GM04504 (cell line): ENCODE measurements around the gene FAM174B.

Source experiments
- DNase-seq: peaks from one replicate; pipeline ENCODE4 v3.0.0-alpha.2; 2012; ENCODE audit warnings: low read depth

Gene FAM174B

GRCh38 chr15:92664178-92664900 is 8.8 kb upstream of the FAM174B start:
- no peak for DNase-seq

DNA sequence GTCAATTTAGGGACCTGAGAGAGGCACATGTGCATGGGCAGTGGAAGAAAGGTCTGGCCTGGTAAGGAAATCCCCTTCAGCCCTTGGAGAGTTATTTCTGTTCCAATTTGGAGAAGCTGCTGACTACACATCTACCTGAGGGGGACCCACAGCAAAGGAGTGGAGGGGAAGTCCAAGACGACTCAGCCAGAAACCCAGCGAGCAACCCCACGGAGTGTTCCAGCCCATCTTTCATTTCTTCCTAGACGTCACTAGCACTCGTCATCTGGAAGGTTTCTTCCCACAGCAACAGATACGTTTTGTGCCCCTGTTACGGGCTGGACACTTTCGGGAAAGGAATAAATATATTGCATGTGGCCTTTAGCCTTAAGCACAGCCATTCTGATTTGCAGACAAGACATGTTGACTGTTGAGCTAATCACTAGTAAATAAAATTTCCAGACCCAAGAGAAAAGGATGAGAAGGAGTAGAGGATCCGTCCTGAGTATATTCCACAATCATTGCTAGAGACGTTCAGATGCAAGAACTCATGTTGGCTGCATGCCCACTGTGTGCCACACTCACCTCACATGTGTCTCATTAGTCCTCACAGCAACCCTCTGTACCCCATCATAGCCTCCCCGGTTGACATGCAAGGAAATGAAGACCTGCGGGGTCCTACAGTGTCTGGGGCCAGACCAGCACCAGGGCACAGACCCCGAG is 7.8 kb upstream of the FAM174B start:
- DNase-seq, result no peak

- DNase-seq, result no peak
Observed at GRCh38 chr15:92662762-92663161, 7.2 kb upstream of the FAM174B start.

DNA sequence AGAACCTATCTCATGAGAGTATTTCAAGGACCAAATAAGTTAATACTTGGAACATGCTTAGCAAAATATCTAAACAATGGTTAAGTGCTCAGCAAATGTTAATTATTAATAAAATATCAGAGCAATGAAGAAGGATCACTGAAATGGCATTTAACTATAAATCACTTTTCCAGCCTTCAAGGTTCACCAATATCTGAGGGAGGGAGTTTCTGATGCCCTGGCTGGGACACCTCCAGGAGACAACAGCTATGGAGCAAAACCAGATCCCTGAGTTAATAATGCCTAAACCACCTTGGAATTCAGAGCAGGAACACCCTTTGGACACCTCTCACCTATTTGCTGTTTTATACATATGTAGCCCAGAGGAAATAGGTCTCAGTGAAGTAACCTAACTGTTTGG is 6.4 kb upstream of the FAM174B start:
- no peak for DNase-seq

GRCh38 chr15:92661069-92661468 is 5.5 kb upstream of the FAM174B start:
- DNase-seq, result no peak

DNA sequence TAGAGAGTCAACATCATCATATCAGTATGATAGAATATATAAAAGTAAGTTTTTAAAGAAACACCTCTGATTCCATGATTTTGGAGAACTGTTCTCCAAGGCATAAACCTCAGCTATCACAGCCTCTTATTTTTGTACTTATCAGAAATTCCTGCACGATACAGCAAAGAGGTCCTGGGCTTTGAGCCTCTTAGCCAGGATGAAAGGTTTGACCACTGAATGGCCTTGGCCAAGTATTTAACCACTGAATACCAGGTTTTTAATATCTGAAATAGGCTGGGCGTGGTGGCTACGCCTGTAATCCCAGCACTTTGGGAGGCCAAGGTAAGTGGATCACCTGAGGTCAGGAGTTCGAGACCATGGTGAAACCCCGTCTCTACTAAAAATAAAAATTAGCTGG is 1.9 kb upstream of the FAM174B start:
- no peak for DNase-seq

GRCh38 chr15:92656089-92656488 is 514 bp upstream of the FAM174B start:
- no peak for DNase-seq

DNA sequence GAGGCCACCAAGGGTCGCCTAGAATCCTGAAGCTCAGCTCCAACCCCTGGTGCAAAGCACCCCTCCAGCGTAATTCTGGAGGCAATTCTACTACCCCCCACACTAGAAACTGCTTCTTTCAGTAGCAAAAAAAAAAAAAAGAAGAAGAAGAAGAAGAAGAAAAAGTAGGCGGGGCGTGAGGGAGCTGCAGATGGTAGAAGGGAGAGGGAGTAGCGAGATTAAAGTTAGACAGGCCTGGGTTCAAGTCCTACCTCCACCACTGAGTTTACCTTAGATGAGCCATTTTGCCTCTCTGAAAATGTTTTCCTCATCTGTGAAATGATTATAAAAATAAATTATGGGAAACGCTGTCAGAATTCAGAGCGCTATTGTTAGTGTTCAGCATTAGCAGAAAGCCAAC is 913 bp downstream of the FAM174B start:
- no peak for DNase-seq

GRCh38 chr15:92653836-92654539 is 1.6 kb downstream of the FAM174B start:
- DNase-seq, result no peak

- DNase-seq, result no peak
Observed at GRCh38 chr15:92653366-92653765, 2.2 kb downstream of the FAM174B start.

DNA sequence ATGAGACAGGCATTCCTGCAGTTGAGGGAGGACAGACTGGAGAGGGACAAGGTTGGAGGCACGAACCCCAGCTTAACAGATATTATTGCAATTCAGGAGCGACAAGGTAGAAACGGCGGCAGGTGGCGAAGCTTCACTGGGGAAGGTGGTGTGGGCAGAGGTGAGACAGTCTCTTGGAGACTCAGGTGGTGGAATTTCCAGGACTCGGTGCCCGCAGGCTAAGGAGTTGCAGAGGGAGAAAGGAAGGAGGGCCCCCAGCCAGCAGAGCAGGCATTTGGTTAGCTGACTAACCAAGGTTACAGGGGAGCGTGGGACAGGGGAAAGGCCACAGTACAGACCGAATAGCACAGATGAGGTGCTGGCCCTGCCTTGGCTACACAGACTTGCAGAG is 3.0 kb downstream of the FAM174B start:
- DNase-seq, result no peak

- no peak for DNase-seq
Observed at GRCh38 chr15:92651877-92652575, 3.5 kb downstream of the FAM174B start.

- no peak for DNase-seq
Observed at GRCh38 chr15:92650966-92651365, 4.6 kb downstream of the FAM174B start.

GRCh38 chr15:92650256-92650655 is 5.3 kb downstream of the FAM174B start:
- DNase-seq, result no peak

DNA sequence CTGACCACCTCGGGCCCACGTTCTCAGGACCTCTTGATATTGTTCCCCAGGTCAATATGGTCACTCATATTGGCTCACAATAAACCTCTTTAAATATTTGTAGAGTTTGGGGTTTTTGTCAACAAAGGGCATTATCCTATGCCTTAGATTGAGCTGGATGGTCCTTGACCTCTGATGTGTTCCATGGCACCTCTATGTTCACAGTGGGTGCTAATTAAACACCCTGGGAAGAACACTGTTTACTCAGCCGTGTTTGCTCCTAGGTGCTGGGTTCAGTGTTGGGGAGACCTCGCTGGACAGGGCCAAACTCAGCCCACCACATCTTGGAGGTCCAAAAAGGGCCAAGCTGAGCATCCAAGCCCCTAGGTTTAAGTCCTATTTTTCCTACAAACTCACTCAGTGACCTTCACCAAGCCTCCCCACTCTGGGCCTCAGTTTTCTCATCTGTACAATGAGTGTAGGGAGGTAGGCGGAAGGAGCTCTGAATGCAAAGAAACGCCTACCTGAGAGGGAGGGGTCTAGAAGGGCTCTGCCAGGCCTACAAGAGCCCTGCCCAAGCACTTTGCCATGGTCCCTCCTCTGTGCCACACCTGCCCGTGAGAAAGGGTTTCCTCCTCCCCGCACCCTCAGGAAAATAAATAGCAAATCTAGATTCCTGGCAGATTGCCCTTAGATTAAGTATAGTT is 7.2 kb downstream of the FAM174B start:
- DNase-seq, result no peak

GRCh38 chr15:92647467-92648163 is 8.0 kb downstream of the FAM174B start:
- DNase-seq, result no peak

DNA sequence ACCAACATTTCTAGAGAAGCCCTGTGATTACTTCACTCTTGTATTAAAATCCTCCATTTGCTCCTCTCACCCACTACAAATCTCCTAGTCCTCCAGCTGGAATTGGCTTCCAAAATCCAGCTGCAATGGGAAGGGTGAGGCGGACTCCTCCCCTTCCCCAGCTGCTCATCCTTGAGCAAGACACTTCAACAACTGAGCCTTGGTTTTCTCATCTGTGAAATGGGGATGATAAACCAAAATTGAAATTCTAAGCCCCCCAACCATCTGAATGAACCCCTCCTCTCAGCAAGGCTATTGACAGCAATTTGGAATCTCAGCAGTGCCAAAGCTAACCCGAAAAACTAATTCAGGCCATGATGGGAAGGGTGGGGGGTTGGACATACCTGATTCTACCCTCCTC is 9.4 kb downstream of the FAM174B start:
- no peak for DNase-seq

- no peak for DNase-seq
Observed at GRCh38 chr15:92645731-92646130, 9.8 kb downstream of the FAM174B start.

DNA sequence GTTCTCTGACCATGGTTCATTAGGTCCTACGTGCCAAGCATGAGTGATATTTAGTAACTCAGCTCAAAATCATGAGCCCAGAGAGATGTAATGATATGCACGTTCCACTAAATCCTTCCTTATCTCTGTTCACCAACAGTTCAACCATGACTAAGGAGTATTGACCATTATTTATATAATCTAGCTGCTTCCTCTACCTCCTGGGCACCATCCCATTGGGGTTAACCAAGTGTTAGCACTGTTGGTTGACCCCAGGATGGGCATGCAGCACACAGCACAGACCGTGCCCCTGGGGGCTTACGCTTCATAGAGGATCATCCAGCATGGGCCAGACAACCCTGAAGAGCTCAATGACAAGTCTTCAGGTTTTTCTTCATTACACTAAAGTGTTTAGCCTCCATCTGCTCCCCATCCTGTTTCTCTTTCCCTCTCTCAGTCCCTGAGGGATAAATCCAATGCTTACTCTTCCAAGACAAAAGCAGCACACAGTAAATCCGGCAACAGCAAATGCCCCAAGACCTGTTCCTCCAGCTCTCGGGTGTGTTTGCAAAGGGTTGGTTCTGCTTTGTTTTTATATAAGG is 10.4 kb downstream of the FAM174B start:
- no peak for DNase-seq

- no peak for DNase-seq
Observed at GRCh38 chr15:92643849-92644815, 11.4 kb downstream of the FAM174B start.
